Measurements from ENCODE around the gene ABCB10.
"Not testable (repeated sequence)": the region's sequence is repeated elsewhere in the genome, so short reads cannot be mapped to it uniquely, and the experiment has no call there.

ABCB10 gene

DNA sequence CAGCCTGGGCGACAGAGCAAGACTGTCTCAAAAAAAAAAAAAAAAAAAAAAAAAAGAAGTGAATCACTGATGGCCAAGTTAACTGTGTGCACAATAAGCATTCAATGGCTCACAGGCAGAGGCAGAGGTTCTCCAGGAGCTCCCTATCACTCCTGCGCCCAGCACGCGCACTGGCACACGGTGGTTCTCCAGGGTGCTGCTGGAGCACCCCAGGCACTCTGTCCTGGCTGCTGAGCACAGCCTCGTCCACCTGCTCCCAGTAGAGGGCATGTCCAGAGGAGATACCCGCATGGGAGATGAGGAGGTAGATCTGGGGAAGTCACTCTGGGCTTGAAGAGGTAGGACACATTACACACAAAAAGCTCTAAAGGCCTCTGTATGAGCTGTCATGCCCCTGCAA lies 28.9 kb downstream of the ABCB10 start:
- no peak for TF ChIP-seq ZNF274 (IDR thresholded peaks at IDR 0.05; ENCODE audit: low read depth, low read length)
- no peak overlapping the region for H3K4me3 ChIP-seq (ENCODE audit: low read length)

DNA sequence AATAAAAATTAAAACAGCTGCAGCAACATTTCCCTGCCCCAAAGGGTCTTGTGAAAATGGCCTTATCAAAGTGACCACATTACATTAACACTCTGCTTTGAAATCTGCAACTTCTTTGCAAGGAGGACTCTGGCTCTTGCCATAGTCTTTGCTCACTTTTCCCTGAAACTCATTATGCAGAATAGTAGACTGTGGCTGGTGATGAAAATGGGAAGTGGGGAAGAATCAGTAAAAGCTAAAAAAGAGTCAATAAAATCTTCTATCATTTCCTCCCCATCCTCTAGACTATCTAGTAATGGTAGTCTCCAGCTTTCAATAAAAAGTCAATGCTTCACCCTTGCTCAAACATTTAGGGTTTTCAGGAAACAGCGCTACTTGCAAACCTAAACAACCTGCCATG lies 31.8 kb downstream of the ABCB10 start:
- no peak overlapping the region for H3K4me3 ChIP-seq (ENCODE audit: low read length)
- no peak for TF ChIP-seq ZNF274 (IDR thresholded peaks at IDR 0.05; ENCODE audit: low read depth, low read length)

DNA sequence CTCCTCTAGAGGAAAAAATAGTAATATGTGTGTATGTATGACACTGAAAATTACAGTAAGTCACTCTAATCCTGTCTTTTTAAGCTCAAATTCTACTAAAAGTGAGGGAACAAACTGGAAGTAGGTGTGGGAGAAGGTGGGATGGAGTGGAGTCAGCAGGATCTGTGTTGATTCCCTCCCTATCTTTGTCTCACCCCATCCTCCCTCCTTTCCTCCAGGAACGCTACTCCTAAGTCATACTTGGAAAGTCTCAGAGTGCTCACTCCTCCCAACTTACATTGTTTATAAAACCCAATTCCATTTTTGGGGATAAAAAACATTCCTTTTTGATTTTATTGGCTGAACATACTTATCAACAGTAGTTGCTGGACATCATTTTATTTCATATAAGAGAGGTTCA lies 35.5 kb downstream of the ABCB10 start:
- H3K4me3 ChIP-seq (ENCODE audit: low read length) = no peak overlapping the region
- TF ChIP-seq ZNF274 (IDR thresholded peaks at IDR 0.05; ENCODE audit: low read depth, low read length) = no peak

DNA sequence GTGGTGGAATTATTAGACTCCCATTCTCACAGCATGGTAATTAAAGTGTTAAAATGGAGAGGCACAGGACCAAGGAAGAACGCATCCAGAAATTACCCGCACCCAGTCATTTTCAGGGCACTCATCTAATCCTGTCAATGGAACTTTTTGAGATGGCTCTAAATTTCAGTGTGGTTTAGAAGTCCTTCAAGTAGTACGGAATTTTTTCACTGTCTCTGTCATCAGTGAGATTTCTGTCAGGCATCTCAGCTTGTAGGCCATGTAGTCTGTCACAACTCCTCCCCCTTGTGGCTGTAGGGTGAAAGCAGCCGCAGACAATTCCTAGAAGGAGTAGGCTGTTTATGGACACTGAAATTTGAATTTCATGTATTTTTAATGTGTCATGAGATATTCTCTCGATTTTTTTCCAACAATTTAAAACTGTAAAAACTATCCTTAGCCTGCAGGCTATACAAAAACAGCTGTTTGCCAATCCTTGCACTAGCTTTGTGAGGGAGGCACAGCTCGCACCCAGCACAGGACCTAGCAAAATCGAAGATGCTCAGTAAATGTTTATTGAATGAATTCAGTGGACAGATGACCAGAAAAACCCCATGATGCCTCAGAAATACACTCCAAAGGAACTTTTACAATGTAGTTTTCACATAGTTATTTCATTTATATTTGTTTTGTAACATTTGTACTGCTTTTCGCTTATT lies 43.8 kb downstream of the ABCB10 start:
- H3K4me3 ChIP-seq (ENCODE audit: low read length) = no peak overlapping the region
- TF ChIP-seq ZNF274 (IDR thresholded peaks at IDR 0.05; ENCODE audit: low read depth, low read length) = no peak

DNA sequence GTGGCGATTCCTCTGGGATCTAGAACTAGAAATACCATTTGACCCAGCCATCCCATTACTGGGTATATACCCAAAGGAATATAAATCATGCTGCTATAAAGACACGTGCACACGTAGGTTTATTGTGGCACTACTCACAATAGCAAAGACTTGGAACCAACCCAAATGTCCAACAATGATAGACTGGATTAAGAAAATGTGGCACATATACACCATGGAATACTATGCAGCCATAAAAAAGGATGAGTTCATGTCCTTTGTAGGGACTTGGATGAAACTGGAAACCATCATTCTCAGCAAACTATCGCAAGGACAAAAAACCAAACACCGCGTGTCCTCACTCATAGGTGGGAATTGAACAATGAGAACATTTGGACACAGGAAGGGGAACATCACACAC lies 46.9 kb downstream of the ABCB10 start:
- not testable (repeated sequence) for H3K4me3 ChIP-seq (ENCODE audit: low read length)

DNA sequence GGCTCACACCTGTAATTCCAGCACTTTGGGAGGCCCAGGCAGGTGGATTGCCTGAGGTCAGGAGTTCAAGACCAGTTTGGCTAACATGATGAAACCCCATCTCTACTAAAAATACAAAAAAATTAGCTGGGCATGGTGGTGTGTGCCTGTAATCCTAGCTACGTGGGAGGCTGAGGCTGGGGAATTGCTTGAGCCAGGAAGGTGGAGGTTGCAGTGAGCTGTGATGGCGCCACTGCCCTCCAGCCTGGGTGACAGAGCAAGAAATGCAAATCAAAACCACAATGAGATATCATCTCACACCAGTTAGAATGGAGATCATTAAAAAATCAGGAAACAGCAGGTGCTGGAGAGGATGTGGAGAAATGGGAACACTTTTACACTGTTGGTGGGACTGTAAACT lies 47.3 kb downstream of the ABCB10 start:
- H3K4me3 ChIP-seq (ENCODE audit: low read length) = not testable (repeated sequence)

DNA sequence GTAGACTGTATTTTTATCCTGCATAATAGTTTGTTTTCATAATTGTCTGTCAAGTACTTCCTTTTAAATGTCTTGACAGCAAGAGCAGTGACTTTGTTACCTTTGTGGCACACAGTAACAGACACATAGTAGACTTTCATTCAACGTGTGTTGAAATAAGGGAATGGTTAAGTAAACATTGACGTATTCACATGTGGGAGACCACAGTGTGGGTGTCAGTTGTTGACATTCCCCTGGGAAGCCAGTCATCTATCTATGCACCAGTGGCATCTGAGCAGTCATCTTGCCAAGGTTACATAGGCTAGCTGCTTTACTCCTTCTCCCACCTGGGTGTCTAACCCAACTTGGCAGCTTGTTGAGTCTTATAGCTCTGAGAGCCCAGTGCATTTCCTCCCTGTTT lies 48.9 kb downstream of the ABCB10 start:
- no peak for TF ChIP-seq ZNF274 (IDR thresholded peaks at IDR 0.05; ENCODE audit: low read depth, low read length)
- H3K4me3 ChIP-seq (ENCODE audit: low read length) = no peak overlapping the region

DNA sequence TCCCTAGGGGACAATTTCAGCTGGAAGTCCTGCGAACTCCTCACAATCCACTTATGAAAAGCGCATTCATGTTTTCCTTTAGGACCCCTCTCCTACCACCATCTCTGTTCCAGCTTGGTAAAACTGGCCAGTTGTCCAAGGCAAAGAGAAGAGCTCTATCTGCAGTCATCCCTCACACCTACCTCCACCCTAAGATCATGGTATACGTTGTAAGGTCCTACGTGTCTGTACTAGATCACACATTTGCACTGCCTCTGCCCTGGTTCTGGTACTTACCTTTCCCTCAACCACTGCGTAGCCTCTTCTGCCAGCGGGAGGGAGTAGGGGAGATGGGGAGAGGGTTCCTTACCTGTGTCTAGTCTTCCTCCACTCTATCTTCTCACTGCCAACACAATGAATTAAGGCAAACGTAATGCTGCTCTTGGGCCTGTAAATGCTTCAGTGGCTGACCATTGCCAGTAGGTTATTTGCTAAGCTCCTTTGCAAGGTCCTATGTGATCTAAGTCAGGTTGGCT lies 49.6 kb downstream of the ABCB10 start:
- peak overlapping the region; percentile 85 for H3K4me3 ChIP-seq (ENCODE audit: low read length)
- no peak for TF ChIP-seq ZNF274 (IDR thresholded peaks at IDR 0.05; ENCODE audit: low read depth, low read length)

DNA sequence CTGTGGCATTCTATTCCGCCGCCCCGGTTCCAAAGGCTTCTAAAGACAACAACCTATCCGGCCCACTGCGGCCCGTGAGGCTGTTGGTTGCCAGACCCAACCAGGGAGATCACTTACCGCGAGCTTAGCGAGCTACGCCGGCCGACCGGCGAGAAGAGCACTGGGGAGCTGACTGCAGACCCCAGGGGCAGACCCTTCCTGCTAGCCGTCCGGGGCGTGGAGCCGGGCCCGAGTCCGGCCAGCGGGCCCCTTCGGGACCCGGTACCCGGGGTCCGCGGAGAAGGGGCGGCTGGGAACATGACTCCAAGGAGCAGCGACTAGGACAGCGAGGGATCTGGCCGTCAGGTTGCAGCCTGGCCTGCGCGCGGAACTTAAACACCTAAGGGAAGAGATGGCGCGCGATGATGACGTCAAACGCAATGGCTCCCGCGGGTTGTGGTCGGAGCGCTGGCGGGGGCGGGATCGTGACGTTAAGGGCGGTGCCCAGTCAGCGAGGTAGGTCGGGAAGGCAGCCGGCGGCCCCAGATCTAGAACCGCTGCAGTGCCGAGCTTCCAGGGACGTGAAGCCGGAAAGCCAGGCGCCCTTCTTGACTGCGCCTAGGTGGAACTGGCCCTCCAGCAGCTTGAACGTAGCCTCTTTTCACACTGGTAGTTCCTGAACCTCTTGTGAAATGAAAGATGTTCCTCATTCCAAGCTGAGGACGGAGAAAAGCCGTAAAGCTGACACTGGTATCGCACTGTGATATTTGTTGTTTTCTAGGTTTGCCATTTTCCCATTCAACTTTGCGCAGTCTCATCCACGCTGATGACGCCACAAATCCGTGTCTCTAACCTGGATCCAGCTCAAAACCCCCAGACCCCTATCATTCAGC lies 50.3 kb downstream of the ABCB10 start, which contains the start of gene NUP133:
TSS of gene NUP133 (minus strand) at position 391 of the 872 bp plus-strand sequence. CDS start at position 299, 92 bp downstream.
- H3K4me3 ChIP-seq (ENCODE audit: low read length) = peak within 1 kb of the TSS; percentile 85
- no peak for TF ChIP-seq ZNF274 (IDR thresholded peaks at IDR 0.05; ENCODE audit: low read depth, low read length)

DNA sequence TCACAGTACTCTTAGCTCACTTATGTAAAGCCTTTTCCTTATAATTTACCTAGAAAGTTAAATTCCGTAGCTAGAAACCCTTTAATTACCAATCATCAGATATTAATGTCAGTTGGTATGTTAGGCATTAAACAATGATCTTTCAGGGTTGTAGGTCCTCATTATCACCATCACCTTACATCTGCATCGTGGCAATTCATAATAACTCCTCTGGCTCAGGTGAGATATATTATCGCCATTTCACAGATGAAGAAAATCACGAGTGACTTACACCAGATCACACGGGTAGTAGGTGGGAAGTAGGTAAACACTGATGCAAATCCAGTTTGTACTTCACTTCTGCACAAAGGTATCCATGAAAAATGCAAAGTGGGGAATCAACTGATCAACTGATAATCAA lies 51.0 kb downstream of the ABCB10 start:
- peak overlapping the region; percentile 85 for H3K4me3 ChIP-seq (ENCODE audit: low read length)
- TF ChIP-seq ZNF274 (IDR thresholded peaks at IDR 0.05; ENCODE audit: low read depth, low read length) = no peak

DNA sequence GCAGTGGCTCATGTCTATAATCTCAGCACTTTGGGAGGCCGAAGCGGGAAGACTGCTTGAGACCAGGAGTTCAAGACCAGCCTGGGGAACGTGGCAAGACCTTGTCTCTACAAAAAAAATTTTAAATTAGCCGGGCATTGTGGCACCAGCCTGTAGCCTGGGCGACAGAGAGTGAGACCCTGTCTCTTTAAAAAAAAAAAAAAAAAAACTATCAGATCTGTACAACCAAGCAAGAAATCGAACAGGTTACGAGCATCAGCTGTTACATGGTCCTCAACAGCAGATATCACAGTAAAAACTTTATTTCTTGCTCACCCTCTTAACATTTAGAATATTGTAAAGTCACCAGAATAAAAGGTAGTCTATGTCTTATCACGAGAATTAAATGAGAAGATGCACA lies 51.9 kb downstream of the ABCB10 start:
- peak overlapping the region; percentile 85; the same call in 1 of the 2 replicates for H3K4me3 ChIP-seq (ENCODE audit: low read length)

DNA sequence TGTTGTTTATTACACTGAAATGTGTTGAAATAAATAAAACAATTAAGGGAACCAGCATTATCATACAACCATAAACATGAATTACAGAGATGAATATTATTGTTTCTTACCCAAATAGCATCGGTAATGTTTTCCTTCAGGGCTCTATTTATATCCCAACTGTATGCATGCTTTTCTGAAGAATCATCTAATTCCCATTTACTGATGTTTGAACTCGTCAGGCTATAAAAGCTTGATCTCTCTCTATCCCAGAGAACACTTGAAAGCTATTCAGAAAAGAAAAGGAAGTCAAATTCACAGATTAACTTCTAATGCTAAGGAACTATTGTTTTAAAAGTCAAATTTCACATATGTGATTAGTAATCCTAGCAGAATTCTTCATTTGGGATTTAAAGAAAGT lies 62.7 kb downstream of the ABCB10 start:
- no peak overlapping the region for H3K4me3 ChIP-seq (ENCODE audit: low read length)
- TF ChIP-seq ZNF274 (IDR thresholded peaks at IDR 0.05; ENCODE audit: low read depth, low read length) = no peak

More for the DNA sequence above, 51.9 kb downstream of the ABCB10 start:
- no peak for TF ChIP-seq ZNF274 (IDR thresholded peaks at IDR 0.05; ENCODE audit: low read depth, low read length)

DNA sequence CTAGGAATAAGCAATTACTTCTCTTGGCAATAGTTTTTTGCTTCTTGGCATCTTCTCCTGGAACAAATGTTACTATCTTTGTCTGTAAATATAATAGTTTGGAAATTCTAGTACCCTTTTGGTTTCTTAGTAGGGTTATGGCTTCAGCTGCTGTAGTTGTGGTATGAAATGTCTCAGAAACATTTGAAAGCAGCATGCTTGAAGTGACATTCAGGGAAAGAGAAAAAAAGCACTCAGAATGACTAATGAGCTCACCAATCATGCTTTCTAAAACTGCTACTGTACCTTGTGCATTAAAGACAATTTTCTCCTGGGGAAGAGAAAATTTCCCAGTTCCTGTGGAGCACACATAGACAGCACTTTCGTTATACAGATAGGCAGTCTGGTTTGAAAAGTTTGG lies 71.3 kb downstream of the ABCB10 start:
- H3K4me3 ChIP-seq (ENCODE audit: low read length) = no peak overlapping the region
- TF ChIP-seq ZNF274 (IDR thresholded peaks at IDR 0.05; ENCODE audit: low read depth, low read length) = no peak

DNA sequence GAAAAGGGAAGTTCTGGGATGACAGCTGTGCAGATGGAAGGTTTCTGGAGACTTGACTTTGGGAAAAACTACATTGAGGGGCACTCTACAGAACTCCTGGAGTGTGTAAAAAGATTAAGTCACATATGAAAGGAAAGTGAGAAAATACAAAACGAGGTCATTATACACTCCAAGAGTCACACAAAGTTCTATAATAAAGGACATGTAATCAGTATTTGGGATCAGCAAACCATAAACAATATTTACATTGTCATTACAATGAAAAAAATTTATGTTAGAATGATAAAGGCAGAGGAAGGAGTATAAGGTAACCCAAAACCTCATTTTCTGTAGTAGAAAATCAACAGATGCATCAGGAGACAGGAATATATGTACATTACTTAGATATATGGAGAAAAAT lies 73.2 kb downstream of the ABCB10 start:
- H3K4me3 ChIP-seq (ENCODE audit: low read length) = no peak overlapping the region
- no peak for TF ChIP-seq ZNF274 (IDR thresholded peaks at IDR 0.05; ENCODE audit: low read depth, low read length)

DNA sequence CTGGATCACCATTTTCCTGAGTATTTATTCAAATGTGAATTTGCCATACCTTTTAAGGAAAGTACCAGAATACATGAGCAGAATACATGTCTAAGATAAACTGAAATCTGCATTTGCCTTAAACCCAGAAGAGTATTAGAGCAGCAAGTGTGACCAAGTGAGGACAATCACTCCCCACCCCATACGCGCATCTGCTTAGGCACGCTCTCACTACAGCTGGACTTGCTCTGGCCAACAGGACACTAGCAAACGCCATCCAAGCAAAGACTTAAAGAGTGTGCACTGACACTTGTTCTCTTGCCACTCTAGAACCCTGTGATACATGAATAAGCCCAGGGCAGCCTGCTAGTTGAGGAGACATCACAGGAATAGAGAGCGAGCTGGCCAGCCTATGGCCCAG lies 76.0 kb downstream of the ABCB10 start:
- TF ChIP-seq ZNF274 (IDR thresholded peaks at IDR 0.05; ENCODE audit: low read depth, low read length) = no peak
- H3K4me3 ChIP-seq (ENCODE audit: low read length) = no peak overlapping the region
